Measurements from ENCODE around the gene NFKBIL1.
A peak's percentile ranks its signal among the peaks of the same experiment; 100 is the strongest.
"Not testable (repeated sequence)": the region's sequence is repeated elsewhere in the genome, so short reads cannot be mapped to it uniquely, and the experiment has no call there.

Gene NFKBIL1, protein sequence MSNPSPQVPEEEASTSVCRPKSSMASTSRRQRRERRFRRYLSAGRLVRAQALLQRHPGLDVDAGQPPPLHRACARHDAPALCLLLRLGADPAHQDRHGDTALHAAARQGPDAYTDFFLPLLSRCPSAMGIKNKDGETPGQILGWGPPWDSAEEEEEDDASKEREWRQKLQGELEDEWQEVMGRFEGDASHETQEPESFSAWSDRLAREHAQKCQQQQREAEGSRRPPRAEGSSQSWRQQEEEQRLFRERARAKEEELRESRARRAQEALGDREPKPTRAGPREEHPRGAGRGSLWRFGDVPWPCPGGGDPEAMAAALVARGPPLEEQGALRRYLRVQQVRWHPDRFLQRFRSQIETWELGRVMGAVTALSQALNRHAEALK

DNA sequence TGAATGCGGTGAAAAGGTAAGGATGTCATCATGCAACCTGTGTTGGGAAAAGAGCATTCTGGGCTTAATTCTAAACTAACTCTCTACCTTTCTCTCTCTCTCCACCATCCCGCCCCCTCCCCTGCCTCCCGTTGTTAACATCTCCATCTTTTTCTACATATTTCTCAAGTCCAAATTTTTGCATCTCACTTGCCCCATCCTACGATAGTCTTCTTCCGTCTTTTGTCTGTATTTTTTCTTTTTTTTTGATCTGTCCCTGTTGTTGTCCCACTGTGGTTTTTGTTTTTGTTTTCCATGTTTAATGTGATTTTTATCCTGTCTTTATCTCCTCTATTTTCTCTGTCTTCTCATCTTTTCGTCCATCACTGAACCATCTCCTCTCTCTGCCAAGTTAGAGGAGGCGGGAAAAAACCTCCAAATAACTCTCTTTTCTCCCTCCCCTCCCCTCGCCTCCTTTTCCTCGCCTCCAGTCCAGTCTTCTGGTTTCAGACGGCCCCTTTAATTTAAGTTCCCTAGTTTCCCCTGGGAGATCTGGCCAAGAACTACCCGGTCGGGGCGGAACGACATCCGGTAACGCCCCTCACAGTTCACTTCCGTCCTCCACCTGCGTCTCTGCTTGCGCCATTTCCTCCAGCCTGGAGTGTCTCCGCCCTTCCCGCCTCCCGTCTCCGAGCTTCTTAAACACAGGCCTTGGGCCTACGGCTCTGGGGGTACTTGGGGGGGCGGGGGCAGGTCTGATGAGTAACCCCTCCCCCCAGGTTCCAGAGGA, at the start of gene NFKBIL1:
TSS of gene NFKBIL1 (plus strand) at position 651 of the 769 bp plus-strand sequence. CDS start at position 738, 87 bp downstream.
- peak; percentile 95 for DNase-seq (ENCODE audit: low read depth in 2 of 2)

DNA sequence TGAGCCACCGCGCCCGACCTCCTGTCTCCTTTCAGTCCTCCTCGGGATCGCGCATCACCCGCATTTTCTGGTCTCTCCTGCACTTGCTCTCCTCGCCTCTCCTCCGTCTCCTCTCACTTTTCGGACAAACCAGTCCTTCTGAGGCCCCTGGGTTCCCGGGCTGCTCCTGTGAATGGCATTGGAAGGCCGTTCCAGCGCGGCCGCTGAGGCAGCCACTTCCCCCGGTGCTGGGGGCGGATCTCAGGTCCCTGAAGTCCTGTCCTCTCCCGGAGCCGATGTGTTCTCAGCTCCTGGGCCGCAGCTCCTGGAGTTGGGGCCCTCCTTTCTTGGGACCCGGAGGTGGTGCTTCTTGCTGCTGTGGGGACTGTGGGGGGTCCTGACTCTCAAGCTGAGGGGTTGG, 48.7 kb upstream of the NFKBIL1 start:
- DNase-seq (ENCODE audit: low read depth in 2 of 2): no peak

DNA sequence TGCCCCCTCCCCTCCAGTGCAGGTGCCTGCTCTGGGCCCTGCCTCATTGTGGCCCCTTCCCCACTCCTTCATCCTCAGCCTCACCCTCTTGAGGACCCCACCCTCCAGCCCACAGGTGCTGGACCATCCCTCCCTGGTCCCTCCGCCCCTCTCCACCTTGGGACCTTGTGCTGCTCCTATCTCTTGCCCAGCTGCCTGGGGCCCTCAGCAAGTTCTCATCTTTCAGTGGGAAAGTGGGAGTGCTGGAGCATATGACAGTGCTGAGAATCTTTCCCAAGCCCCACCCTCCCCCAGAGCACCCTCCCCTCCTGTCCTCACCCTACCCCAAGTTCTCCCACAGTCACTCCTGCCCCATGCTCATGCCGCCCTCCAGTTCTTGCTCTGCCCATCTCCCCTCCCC, 47.8 kb upstream of the NFKBIL1 start:
- not testable (repeated sequence) for DNase-seq (ENCODE audit: low read depth in 2 of 2)

DNA sequence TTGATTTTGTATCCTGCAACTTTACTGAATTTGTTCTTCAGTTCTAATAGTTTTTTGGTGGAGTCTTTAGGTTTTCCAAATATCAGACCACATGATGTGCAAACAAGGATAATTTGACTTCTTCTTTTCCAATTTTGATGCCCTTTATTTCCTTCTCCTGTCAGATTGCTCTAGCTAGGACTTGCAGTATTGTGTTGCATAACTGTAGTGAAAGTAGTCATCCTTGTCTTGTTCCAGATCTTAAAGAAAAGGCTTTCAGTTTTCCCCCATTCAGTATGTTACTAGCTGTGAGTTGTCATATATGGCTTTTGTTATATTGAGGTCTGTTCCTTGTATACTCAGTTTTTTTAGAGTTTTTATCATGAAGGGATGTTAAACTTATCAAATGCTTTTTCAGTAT, 44.8 kb upstream of the NFKBIL1 start:
- no peak for DNase-seq (ENCODE audit: low read depth in 2 of 2)

DNA sequence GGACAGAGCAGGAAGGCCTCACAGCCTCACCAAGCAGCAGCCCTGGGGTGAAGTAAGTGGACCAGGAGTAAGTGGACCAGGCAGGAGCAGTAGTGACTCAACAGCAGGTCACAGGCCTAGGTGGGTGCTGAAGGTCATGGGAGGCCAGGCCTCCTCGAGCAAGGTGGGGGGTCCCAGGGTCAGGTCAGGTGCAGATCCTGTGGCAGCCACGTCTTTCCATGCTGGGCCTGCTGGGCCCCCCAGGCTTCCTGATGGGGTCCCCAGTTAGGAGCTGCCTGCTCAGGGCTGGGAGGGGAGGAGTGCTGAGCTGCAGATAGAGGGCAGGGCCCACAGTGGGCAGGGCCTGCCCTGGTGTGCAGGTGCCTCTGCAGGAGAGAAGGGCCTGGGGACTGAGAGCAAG, 38.4 kb upstream of the NFKBIL1 start:
- DNase-seq (ENCODE audit: low read depth in 2 of 2): not testable (repeated sequence)

DNA sequence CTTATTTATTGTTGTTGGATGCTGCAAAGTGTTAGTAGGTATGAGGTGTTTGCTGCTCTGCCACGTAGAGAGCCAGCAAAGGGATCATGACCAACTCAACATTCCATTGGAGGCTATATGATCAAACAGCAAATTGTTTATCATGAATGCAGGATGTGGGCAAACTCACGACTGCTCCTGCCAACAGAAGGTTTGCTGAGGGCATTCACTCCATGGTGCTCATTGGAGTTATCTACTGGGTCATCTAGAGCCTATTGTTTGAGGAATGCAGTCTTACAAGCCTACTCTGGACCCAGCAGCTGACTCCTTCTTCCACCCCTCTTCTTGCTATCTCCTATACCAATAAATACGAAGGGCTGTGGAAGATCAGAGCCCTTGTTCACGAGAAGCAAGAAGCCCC, 37.4 kb upstream of the NFKBIL1 start:
- no peak for DNase-seq (ENCODE audit: low read depth in 2 of 2)

DNA sequence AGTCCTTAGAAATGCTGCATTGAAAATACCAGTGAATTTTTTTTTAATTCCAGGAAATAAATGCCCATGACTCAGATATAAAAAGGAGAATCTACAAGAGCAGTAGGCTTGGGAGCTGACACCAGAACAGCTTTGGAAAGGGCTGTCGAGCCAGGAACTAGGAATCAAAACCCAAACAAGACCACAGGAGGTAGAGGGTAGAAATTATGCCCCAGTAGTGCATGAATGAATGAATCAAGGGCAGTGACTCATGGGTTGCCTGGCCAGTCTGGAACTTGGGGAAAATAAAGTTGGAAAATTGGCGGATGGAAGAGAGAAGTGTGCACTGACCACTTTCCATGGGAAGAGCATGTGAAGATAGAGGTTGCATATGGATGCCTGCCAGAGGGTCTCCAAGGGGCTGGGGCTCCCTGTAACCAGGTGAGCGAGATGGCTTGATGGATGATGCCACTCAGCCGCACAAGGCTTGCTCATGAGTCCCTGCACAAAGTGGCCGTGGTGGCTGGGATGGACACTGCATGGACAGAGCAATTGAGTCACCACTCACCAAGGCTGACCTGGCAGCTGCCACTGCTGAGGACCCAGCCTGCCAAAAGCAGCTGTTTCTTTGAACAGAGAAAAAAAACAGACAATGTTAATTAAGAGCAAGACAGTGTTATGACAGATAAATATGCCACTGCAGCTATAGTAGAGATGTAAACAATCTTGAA, 33.8 kb upstream of the NFKBIL1 start:
- DNase-seq (ENCODE audit: low read depth in 2 of 2): no peak

DNA sequence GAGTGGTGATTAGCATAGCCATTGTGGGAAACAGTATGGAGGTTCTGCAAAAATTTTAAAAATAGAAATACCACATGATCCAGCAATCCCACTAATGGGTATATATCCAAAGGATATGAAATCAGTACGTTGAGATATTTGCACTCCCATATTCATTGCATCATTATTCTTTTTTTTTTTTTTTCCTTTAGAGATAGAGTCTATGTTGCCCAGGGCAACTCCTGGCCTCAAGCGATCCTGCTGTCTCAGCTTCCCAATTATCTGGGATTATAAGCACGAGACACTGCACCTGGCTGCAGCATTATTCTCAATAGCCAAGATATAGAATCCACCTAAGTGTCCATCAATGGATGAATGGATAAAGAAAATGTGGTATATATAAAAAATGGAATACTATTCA, 25.6 kb upstream of the NFKBIL1 start:
- DNase-seq (ENCODE audit: low read depth in 2 of 2): no peak

DNA sequence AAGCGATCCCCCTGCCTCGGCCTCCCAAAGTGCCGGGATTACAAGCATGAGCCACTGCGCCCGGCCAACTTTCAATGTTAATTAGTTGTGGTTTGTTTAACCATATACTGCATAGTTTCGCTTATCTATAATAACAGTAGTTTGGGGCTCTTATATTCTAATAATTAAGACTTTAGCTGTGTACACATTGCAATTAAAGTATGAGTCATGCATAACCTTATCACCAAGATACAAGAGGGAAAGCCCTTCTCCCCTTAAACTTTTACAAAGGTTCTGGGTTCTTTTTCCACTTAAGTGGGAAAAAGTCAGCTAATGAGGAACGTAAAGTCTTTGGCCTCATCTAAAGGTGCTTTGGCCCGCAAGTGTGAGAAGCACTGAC, 21.9 kb upstream of the NFKBIL1 start:
- DNase-seq (ENCODE audit: low read depth in 2 of 2): no peak

DNA sequence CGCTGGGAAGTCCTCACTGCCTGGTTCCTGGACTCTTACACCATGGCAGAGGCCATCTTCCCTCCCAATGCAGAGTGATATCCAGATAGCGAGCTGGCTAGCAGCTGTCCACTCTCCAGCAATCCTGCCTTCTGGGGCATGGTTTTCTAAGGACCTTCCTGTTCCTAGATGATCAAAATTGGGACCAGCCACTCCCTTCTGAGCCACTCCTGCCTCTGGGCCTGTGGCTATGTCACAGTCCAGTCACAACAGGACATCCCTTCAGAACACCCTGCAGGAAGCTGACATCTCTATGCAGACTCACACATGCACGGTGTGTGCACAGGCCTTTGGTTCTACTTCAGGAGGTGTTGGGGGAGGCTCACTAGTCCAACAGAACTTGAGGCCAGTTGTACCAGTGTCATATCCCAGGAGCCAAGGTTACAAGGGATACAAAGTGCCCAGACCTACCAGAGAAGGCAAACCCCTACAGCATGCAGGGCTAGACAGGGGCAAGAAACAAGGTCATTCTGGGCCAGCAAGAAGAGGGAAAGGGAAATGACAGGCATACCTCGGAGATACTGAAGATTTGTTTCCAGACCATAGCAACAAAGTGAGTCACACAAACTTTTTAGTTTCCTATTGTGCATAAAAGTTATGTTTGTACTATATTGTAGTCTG, 21.3 kb upstream of the NFKBIL1 start:
- no peak for DNase-seq (ENCODE audit: low read depth in 2 of 2)

DNA sequence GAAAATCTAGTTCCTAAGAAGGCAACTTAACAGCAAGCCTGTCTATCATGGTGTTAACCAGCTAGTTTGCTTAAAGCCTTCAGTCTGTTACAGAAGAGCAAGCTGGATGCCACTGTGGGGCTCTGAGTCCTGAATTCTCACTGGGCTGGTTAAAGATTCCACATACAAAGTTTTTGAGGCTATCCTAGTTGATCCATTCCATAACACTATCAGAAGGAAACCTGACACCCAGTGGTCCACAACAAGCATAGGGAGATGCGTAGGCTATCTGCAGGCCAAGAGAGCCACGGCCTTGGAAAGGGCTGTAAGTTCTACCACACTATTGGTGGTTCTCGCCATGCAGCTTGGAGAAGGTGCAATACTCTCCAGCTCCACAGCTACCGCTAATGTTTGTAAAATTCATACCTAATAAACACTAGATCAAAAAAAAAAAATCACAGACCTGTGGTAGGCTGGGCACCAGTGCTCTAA, 19.1 kb upstream of the NFKBIL1 start:
- no peak for DNase-seq (ENCODE audit: low read depth in 2 of 2)

DNA sequence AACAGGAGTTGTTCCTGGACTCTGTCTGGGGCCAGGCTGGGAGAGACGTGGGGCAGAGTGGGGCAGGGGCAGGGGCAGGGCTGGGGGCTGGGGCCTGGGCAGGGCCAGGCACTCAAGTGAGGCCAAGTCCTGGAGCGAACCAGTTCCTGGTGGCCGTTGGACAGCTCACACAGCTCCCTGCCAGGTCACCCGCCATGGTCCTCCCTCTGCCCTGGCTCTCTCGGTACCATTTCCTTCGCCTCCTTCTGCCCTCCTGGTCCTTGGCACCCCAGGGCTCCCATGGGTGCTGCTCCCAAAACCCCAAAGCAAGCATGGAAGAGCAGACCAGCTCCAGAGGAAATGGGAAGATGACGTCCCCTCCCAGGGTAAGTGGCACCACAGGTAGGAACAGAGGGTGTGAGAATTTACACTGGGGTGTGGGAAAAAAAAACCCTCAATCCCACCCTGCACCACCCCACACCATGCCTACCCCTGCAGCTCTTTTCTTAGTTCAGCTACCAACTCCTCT, 18.5 kb upstream of the NFKBIL1 start, which contains the start of gene MCCD1:
TSS of gene MCCD1 (plus strand) at position 142 of the 508 bp plus-strand sequence. CDS start at position 195, 53 bp downstream.
- DNase-seq (ENCODE audit: low read depth in 2 of 2): no peak

DNA sequence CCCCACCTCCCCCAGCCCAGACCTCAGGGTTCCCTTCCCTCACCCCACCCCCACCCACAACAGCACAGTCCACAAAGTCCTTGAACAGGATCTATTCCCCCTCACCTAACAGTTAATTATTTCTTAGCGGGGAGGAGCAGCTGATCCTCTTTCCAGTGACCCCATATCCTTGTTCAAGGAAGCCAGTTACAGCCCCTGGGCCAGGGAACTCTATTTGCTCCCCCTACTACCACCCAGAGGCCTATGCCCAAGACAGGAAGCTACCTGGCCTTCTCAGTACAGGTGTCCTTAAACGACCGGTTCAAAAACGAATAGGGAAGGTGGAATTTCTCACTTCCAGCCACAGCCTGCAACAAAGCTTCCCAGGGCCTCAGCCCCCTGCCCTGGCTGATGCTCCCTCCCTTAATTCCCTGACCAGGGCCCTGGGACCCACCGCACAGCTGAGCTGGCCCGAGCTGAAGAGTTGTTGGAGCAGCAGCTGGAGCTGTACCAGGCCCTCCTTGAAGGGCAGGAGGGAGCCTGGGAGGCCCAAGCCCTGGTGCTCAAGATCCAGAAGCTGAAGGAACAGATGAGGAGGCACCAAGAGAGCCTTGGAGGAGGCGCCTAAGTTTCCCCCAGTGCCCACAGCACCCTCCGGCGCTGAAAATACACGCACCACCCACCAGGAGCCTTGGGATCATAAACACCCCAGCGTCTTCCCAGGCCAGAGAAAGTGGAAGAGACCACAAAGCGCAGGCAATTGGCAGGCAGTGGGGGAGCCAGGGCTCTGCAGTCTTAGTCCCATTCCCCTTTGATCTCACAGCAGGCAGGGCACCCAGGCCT, 17.9 kb upstream of the NFKBIL1 start:
- no peak for DNase-seq (ENCODE audit: low read depth in 2 of 2)

DNA sequence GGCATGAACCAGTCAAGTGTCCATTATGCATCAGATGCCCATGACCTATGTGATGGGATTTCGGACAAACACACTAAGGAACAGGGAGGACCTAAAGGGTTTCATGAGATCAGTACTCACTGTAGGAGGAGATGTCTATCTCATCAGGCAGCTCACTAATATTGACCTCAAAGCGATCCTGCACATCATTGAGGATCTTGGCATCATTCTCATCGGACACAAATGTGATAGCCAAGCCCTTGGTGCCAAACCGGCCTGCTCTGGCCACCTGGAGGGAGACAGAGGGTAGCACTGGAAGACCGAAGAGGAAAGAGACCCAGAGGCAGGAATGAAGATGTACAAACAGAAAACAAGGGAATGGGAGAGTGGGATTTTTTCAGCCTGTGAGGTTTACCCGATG, 16.7 kb upstream of the NFKBIL1 start:
- no peak for DNase-seq (ENCODE audit: low read depth in 2 of 2)

DNA sequence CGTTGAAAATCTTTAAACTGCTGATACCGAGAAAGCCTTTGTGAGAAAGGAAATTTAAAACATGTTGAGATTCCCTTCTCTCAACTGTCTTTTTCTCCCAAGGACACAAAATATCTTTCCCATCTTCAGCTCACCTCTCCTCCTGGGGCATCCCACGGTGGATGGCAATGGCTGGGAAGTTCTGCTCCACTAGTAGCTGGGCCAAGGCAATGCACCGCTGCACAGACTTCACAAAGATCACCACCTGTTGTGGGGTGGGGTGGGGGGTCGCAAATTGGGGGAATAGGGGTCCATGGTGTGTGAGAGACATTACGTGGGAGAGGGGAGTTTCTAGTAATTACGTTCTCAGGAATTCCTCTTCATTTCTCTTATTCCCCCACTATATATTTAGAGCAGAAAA, 16.2 kb upstream of the NFKBIL1 start:
- no peak for DNase-seq (ENCODE audit: low read depth in 2 of 2)

DNA sequence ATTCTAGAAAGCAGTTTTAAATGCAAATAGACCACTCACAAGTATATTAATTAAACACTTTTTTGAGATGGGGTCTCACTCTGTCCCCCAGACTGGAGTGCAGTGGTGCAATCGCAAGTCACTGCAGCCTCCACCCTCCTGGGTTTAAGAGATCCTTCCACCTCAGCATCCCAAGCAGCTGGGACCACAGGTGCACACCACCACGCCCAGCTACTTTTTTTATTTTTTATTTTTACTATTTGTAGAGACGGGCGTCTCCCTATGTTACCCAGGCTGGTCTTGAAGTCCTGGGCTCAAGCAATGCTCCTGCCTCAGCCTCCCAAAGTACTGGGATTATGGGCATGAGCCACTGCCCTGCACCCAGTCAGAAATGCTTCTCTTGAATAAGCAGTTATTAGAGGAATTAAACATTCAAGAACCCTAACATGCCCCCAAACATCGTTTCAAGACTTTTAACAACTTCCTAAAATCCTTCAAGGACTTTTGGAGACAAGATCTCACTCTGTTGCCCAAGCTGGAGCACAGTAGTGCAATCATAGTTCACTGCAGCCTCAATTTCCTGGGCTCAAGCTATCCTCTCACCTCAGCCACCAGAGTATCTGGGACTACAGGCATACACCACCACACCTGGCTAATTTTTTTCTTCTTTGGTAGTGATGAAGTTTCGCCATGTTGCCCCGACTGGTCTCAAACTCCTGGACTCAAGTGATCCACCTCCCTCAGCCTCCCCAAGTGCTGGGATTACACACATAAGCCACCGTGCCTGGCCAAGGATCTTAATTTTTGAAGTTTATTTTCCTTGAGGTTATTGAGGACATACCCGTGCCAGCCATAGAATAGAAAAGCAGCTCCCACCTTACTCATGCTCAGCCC, 15.4 kb upstream of the NFKBIL1 start:
- no peak for DNase-seq (ENCODE audit: low read depth in 2 of 2)

DNA sequence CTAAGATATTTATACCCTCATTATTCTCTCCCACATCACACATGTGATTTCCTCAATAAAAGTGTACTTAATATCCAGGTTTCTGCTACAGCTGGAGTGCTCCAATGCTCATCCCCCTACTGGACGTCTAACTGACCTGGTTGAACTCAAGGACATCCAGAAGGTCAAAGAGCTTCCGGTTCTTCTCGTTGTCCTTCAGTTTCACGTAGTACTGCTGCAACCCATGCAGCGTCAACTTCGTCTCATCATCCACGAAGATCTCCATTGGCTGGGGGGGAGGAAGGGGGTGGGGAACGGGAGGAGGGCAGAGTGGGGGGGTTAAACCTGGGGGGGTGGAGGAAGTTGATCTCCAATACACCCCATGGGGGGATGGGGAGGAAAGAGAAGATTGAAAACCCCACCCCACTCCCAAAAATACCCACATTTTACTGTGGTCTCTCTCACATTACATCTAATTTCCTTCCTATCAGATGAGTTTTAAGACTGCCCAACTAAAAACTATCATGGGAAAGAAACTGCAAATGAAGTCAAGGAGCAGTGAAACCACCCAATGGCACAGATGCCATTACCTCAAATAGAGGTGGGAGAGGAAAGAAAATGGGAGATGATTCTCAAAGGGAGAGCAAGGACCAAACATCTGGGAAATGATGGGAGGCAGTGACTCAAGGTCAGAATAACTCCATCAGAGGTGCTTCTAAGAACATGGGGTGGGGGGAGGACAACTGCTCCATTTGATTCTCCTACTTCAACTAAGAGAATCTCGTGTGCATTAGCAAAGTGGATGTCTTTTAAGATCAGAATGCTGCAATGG, 14.6 kb upstream of the NFKBIL1 start:
- no peak for DNase-seq (ENCODE audit: low read depth in 2 of 2)

DNA sequence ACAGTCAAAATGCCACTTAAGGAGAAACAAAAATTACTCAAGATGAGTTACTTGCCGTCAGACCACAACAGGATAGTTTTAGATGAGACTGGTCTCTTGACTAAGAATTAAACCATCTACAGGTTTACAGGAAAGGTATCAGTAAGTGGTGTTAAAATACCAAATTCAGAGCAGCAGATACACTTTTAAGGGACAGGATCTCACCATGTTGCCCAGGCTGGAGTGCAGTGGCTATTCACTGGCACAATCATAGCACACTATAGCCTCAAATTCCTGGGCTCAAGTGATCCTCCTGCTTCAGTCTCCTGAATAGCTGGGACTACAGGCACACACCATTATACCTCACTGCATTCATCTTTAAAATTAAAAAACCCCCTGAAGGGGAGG, 14.0 kb upstream of the NFKBIL1 start:
- DNase-seq (ENCODE audit: low read depth in 2 of 2): no peak

DNA sequence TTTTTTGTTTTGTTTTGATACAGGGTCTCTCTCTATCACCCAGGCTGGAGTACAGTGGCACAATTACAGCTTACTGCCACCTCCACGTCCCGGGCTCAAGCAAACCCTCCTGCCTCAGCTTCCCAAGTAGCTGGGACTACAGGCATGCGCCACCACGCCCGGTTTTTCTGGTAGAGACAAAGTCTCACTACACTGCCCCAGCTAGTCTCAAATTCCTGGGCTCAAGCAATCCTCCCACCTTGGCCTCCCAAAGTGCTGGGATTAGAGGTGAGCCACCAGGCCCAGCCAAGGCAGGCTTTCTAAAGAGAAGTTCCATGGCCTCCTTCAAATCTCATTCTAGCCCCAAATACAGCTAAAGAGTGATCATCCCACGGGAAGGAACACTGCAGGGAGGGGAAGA, 13.4 kb upstream of the NFKBIL1 start:
- no peak for DNase-seq (ENCODE audit: low read depth in 2 of 2)
